ENCODE data around the gene DTNA. TPM values are rescaled to one million over a fixed set of nuclear protein-coding genes. Genes with fewer than 3 reads are reported as not detected.

Gene DTNA
- total RNA-seq, 1 donor: 10.1 TPM

DNA sequence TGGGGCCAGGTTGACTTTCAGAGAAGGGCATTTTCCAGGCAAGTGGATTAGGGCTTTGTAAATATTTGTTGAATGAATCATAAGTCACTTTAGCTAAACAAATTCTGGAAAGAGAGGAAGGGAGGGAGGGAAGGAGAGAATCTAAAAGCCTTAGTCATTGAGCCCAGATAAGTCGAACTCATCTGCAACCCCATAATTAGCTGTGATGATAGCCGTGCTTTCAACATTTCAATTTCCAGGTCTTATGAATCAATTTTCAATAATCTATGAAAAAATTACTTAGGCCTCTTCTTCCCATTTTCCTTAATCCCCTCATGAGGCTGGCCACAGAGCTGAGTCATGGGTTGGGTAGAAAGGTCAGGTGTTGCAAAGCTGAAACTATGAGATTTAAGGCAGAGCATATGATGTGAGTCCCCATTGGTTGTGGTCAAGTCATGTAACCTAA lies 219.3 kb downstream of the DTNA start:
- TF ChIP-seq, protein P1, sequence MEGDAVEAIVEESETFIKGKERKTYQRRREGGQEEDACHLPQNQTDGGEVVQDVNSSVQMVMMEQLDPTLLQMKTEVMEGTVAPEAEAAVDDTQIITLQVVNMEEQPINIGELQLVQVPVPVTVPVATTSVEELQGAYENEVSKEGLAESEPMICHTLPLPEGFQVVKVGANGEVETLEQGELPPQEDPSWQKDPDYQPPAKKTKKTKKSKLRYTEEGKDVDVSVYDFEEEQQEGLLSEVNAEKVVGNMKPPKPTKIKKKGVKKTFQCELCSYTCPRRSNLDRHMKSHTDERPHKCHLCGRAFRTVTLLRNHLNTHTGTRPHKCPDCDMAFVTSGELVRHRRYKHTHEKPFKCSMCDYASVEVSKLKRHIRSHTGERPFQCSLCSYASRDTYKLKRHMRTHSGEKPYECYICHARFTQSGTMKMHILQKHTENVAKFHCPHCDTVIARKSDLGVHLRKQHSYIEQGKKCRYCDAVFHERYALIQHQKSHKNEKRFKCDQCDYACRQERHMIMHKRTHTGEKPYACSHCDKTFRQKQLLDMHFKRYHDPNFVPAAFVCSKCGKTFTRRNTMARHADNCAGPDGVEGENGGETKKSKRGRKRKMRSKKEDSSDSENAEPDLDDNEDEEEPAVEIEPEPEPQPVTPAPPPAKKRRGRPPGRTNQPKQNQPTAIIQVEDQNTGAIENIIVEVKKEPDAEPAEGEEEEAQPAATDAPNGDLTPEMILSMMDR (IDR thresholded peaks at IDR 0.05; ENCODE audit: extremely low read depth, low read depth, low read length): no peak
- no peaks in the 10 kb centered on the region for H3K9me3 ChIP-seq (ENCODE audit: low read depth, low read length)
- no peak overlapping the region for H3K4me2 ChIP-seq (ENCODE audit: insufficient read depth, low read length)
- H3K36me3 ChIP-seq (ENCODE audit: insufficient read depth, low read length): no peaks in the 10 kb centered on the region
- H2AFZ ChIP-seq (ENCODE audit: low read length): no peak overlapping the region
- H3K27me3 ChIP-seq (ENCODE audit: insufficient read depth, low read length): no peaks in the 10 kb centered on the region
- H4K20me1 ChIP-seq (ENCODE audit: insufficient read depth, low read length): no peaks in the 10 kb centered on the region
- no peaks in the 10 kb centered on the region for H3K79me2 ChIP-seq (ENCODE audit: insufficient read depth, low read length)
- no peak overlapping the region for H3K27ac ChIP-seq (ENCODE audit: low read depth, low read length)
- H3K4me3 ChIP-seq (ENCODE audit: insufficient read depth, low read length): no peak overlapping the region
- no peak for DNase-seq (ENCODE audit: insufficient read length, low spot score, missing footprints)
- H3K4me1 ChIP-seq (ENCODE audit: insufficient read depth, low read length): no peaks in the 10 kb centered on the region

DNA sequence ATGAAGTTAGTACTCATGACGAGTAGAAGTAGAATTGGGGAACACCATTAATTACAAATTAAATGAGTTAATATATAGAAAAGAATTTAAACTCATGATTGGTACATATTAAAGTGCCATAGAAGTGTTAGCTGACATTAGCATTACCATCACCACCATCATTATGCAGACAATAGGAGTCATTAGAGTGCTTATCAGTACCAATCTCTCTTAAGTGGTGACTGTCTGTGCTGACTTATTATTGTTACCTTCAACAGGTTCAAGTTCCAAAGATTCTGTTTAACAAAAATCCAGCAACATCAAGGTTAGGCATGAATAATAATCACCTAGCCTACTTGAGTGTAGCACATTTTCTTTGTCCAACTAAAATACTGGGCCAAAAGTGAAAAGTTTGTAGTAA lies 222.3 kb downstream of the DTNA start:
- TF ChIP-seq, protein P1 (IDR thresholded peaks at IDR 0.05; ENCODE audit: extremely low read depth, low read depth, low read length): no peak
- no peak for DNase-seq (ENCODE audit: insufficient read length, low spot score, missing footprints)
- Histone ChIP-seq H2AFZ (ENCODE audit: low read length) (no peak overlapping the region), H3K4me1 (ENCODE audit: insufficient read depth, low read length) (no peaks in the 10 kb centered on the region), H3K27me3 (ENCODE audit: insufficient read depth, low read length) (no peaks in the 10 kb centered on the region), H3K27ac (ENCODE audit: low read depth, low read length) (no peak overlapping the region), H3K9me3 (ENCODE audit: low read depth, low read length) (no peaks in the 10 kb centered on the region), H3K4me3 (ENCODE audit: insufficient read depth, low read length) (no peak overlapping the region), H3K79me2 (ENCODE audit: insufficient read depth, low read length) (no peaks in the 10 kb centered on the region), H3K36me3 (ENCODE audit: insufficient read depth, low read length) (no peaks in the 10 kb centered on the region), H3K4me2 (ENCODE audit: insufficient read depth, low read length) (no peak overlapping the region), H4K20me1 (ENCODE audit: insufficient read depth, low read length) (no peaks in the 10 kb centered on the region)

DNA sequence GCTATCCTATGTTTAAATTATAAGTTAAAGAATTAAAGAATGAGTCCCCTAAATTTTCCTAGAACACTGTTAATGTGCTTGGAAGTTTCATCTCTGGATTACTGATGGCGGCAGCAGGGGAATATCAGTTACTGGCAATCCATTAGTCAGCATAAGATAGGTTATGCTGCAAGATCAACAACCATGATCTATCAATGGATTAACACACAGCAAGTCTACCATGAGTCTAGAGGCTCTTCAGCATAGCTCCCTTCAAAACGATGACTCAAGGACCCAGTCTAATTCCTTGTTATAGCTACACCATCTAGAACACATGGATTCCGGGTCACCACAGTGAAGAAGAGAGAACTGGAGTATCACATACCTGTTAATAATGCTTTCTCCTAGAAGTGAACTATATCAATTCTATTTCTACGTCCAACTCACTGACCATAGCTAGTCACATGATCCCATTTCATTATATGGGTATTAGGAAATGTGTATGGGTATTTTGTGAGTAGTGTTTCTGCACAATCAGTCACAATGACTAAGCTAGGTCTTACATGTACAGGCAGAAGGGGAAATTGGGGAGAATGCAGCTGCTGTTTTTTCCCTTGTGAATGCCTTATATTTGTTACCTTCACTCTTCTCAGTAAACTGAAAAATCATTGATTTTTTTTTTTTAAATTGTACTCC lies 222.8 kb downstream of the DTNA start:
- Histone ChIP-seq H3K4me2 (ENCODE audit: insufficient read depth, low read length) (no peak overlapping the region), H4K20me1 (ENCODE audit: insufficient read depth, low read length) (no peaks in the 10 kb centered on the region), H3K4me1 (ENCODE audit: insufficient read depth, low read length) (no peaks in the 10 kb centered on the region), H3K27me3 (ENCODE audit: insufficient read depth, low read length) (no peaks in the 10 kb centered on the region), H3K4me3 (ENCODE audit: insufficient read depth, low read length) (no peak overlapping the region), H2AFZ (ENCODE audit: low read length) (no peak overlapping the region), H3K27ac (ENCODE audit: low read depth, low read length) (no peak overlapping the region), H3K36me3 (ENCODE audit: insufficient read depth, low read length) (no peaks in the 10 kb centered on the region), H3K9me3 (ENCODE audit: low read depth, low read length) (no peaks in the 10 kb centered on the region), H3K79me2 (ENCODE audit: insufficient read depth, low read length) (no peaks in the 10 kb centered on the region)
- TF ChIP-seq, protein P1 (IDR thresholded peaks at IDR 0.05; ENCODE audit: extremely low read depth, low read depth, low read length): no peak
- no peak for DNase-seq (ENCODE audit: insufficient read length, low spot score, missing footprints)

DNA sequence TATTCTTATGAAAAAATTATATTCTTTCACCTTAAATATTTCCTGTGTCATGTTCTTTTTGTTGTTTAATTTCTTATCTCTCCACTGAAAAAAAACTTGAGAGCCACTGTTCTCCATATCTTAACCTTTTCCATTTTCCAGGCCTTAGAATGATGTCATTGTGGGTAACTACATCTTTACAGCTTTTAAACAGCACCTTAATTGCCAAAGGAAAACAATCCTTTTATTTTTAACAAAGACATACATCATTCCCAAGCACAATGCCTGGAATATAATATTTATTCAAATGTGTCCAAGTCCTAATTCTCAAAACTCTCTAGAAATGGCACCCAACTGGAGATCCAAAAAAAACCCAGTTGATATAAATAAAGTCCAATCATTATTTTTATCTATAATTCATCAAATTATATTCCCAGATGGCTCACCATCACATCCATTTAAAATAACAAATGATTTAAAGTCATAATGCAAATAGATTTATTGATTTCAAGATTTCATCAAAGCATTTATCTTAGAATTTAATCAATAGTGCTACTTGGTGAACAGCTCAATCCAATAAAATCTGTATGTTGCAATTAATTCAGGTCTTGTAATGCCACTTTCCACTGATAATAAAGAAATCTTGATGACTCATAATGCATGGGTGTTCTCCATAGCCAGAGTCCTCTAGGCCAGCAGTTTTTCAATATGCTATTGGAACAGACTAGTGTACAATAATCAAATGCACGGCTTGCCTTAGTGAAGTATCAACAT lies 224.0 kb downstream of the DTNA start:
- H3K27me3 ChIP-seq (ENCODE audit: insufficient read depth, low read length): no peaks in the 10 kb centered on the region
- no peaks in the 10 kb centered on the region for H3K9me3 ChIP-seq (ENCODE audit: low read depth, low read length)
- H2AFZ ChIP-seq (ENCODE audit: low read length): no peak overlapping the region
- H3K4me3 ChIP-seq (ENCODE audit: insufficient read depth, low read length): no peak overlapping the region
- H3K36me3 ChIP-seq (ENCODE audit: insufficient read depth, low read length): no peaks in the 10 kb centered on the region
- no peaks in the 10 kb centered on the region for H3K79me2 ChIP-seq (ENCODE audit: insufficient read depth, low read length)
- H3K27ac ChIP-seq (ENCODE audit: low read depth, low read length): no peak overlapping the region
- H3K4me2 ChIP-seq (ENCODE audit: insufficient read depth, low read length): no peak overlapping the region
- no peaks in the 10 kb centered on the region for H3K4me1 ChIP-seq (ENCODE audit: insufficient read depth, low read length)
- DNase-seq (ENCODE audit: insufficient read length, low spot score, missing footprints): no peak
- TF ChIP-seq, protein P1 (IDR thresholded peaks at IDR 0.05; ENCODE audit: extremely low read depth, low read depth, low read length): no peak
- H4K20me1 ChIP-seq (ENCODE audit: insufficient read depth, low read length): no peaks in the 10 kb centered on the region
